ENCODE results near the gene CT45A8. TPM values are rescaled to one million over a fixed set of nuclear protein-coding genes. Genes with fewer than 3 reads are reported as not detected.
"Not testable (repeated sequence)": the region's sequence is repeated elsewhere in the genome, so short reads cannot be mapped to it uniquely, and the experiment has no call there.

Gene CT45A8
- total RNA-seq: not detected in 2 replicates
- total RNA-seq (2013): not detected
- polyA plus RNA-seq: not detected in 2 replicates
- not detected in 2 replicates for polyA minus RNA-seq

- H3K27me3 ChIP-seq (replicated peaks in 1 of 4; ENCODE audit: control extremely low read depth in 1 of 4, control insufficient read depth in 3 of 4, insufficient read depth in 4 of 4, low read length in 3 of 4); intact Hi-C loops (cut with micrococcal nuclease); H2AFZ ChIP-seq (ENCODE audit: insufficient read depth, low read depth, low read length, poor library complexity, severe bottlenecking); H3K4me1 ChIP-seq (ENCODE audit: control insufficient read depth in 2 of 2, insufficient read depth in 2 of 2, low read length in 2 of 2); POLR2A ChIA-PET; DNase-seq; H3K9me3 ChIP-seq (ENCODE audit: control extremely low read depth in 1 of 3, control insufficient read depth in 2 of 3, insufficient read depth in 1 of 3, low read length in 2 of 3); H3K79me2 ChIP-seq (ENCODE audit: control insufficient read depth, insufficient read depth, low read length); H3K4me3 ChIP-seq (ENCODE audit: control extremely low read depth in 1 of 5, extremely low read depth in 1 of 5, insufficient read depth in 1 of 5, low read depth in 2 of 5, low read length in 4 of 5); H3K27me3 Mint-ChIP-seq; H3K4me2 ChIP-seq (replicated peaks; ENCODE audit: low read depth, low read length, poor library complexity, severe bottlenecking); H3K27ac ChIP-seq (ENCODE audit: low read length in 2 of 2); H3K9ac ChIP-seq (ENCODE audit: low read length); ATAC-seq (ENCODE audit: low read depth); H3K4me3 Mint-ChIP-seq; H4K20me1 ChIP-seq (ENCODE audit: control insufficient read depth, insufficient read depth, low read length, poor library complexity, severe bottlenecking); H3K4me1 Mint-ChIP-seq; H3K36me3 ChIP-seq (replicated peaks in 1 of 2; ENCODE audit: control extremely low read depth in 1 of 2, control insufficient read depth in 1 of 2, extremely low read depth in 1 of 2, insufficient read depth in 2 of 2, low read length in 1 of 2); CTCF ChIA-PET; H3K9me3 Mint-ChIP-seq (ENCODE audit: insufficient read depth); H3K27ac Mint-ChIP-seq: not testable (repeated sequence)
- WGBS (ENCODE audit: insufficient coverage): no CpG with 5 or more reads among the region's 17 CpGs
Measured at GRCh38 chrX:135854438-135854837, at the start of gene CT45A8. Gene CT45A8, minus strand, starts transcription at chrX:135854538. Its CDS starts 3,755 bp downstream, at chrX:135850783.

- H3K27me3 ChIP-seq (replicated peaks in 1 of 4; ENCODE audit: control extremely low read depth in 1 of 4, control insufficient read depth in 3 of 4, insufficient read depth in 4 of 4, low read length in 3 of 4): peaks cover 0 to 4% (median 0%) of the 10 kb centered on the region in 4 experiments
- WGBS (ENCODE audit: insufficient coverage): 100% methylated on average over 2 of the region's 22 CpGs
- Mint-ChIP-seq H3K9me3 (ENCODE audit: insufficient read depth) (no peaks in the 10 kb centered on the region), H3K4me3 (no peak within 1 kb of the TSS), H3K27ac (no peak within 1 kb of the TSS), H3K4me1 (no peaks in the 10 kb centered on the region), H3K27me3 (no peaks in the 10 kb centered on the region)
- H3K4me3 ChIP-seq (ENCODE audit: control extremely low read depth in 1 of 5, extremely low read depth in 1 of 5, insufficient read depth in 1 of 5, low read depth in 2 of 5, low read length in 4 of 5): no peak within 1 kb of the TSS
- no peak within 1 kb of the TSS for H3K27ac ChIP-seq (ENCODE audit: low read length in 2 of 2)
- no peaks in the 10 kb centered on the region for H4K20me1 ChIP-seq (ENCODE audit: control insufficient read depth, insufficient read depth, low read length, poor library complexity, severe bottlenecking)
- no peaks in the 10 kb centered on the region for H3K9me3 ChIP-seq (ENCODE audit: control extremely low read depth in 1 of 3, control insufficient read depth in 2 of 3, insufficient read depth in 1 of 3, low read length in 2 of 3)
- ChIA-PET POLR2A (no interaction called here), CTCF (no interaction called here)
- H3K4me1 ChIP-seq (ENCODE audit: control insufficient read depth in 2 of 2, insufficient read depth in 2 of 2, low read length in 2 of 2): no peaks in the 10 kb centered on the region
- H2AFZ ChIP-seq (ENCODE audit: insufficient read depth, low read depth, low read length, poor library complexity, severe bottlenecking): no peak within 1 kb of the TSS
- no peak within 1 kb of the TSS for H3K4me2 ChIP-seq (replicated peaks; ENCODE audit: low read depth, low read length, poor library complexity, severe bottlenecking)
- TF ChIP-seq EZH2 (IDR thresholded peaks at IDR 0.05; ENCODE audit: borderline replicate concordance, insufficient read depth, low read depth, low read length, poor library complexity, severe bottlenecking) (no peak), CTCF (IDR thresholded peaks at IDR 0.05) (no peak)
- intact Hi-C loops (cut with micrococcal nuclease): no loop called here
- H3K79me2 ChIP-seq (ENCODE audit: control insufficient read depth, insufficient read depth, low read length): no peaks in the 10 kb centered on the region
- H3K9ac ChIP-seq (ENCODE audit: low read length): no peak within 1 kb of the TSS
- DNase-seq: no peak
- ATAC-seq (ENCODE audit: low read depth): no peak
- H3K36me3 ChIP-seq (replicated peaks in 1 of 2; ENCODE audit: control extremely low read depth in 1 of 2, control insufficient read depth in 1 of 2, extremely low read depth in 1 of 2, insufficient read depth in 2 of 2, low read length in 1 of 2): no peaks in the 10 kb centered on the region
Measured at GRCh38 chrX:135893294-135893817, 39.0 kb upstream of the CT45A8 start, which contains the start of the genes CT45A10 and SAGE1. Gene CT45A10, minus strand, starts transcription at chrX:135893444. Its CDS starts 8,100 bp downstream, at chrX:135885344. Gene SAGE1, plus strand, starts transcription at chrX:135893716. Its CDS starts 2,527 bp downstream, at chrX:135896243.
